ENCODE measurements around the gene GALK1.
A peak's percentile ranks its signal among the peaks of the same experiment; 100 is the strongest.
"Not testable (repeated sequence)": the region's sequence is repeated elsewhere in the genome, so short reads cannot be mapped to it uniquely, and the experiment has no call there.

GALK1 gene

GRCh38 chr17:75778861-75779249, 13.9 kb upstream of the GALK1 start:
- peak overlapping the region; percentile 68 for H3K4me3 ChIP-seq (ENCODE audit: control insufficient read depth, low read depth, low read length)
- DNase-seq (ENCODE audit: low read depth): no peak
- TF ChIP-seq CTCF (IDR thresholded peaks at IDR 0.05; ENCODE audit: control insufficient read depth, insufficient read depth, low read depth, low read length, missing control alignments): peak; percentile 55

GRCh38 chr17:75778066-75778860, 13.3 kb upstream of the GALK1 start:
- DNase-seq (ENCODE audit: low read depth): not testable (repeated sequence)

GRCh38 chr17:75777296-75777922, 12.4 kb upstream of the GALK1 start:
- peak overlapping the region; percentile 68 for H3K4me3 ChIP-seq (ENCODE audit: control insufficient read depth, low read depth, low read length)
- DNase-seq (ENCODE audit: low read depth): no peak
- no peak for TF ChIP-seq CTCF (IDR thresholded peaks at IDR 0.05; ENCODE audit: control insufficient read depth, insufficient read depth, low read depth, low read length, missing control alignments)

More at GRCh38 chr17:75778066-75778860, 13.3 kb upstream of the GALK1 start:
- H3K4me3 ChIP-seq (ENCODE audit: control insufficient read depth, low read depth, low read length): peak overlapping the region; percentile 68

GRCh38 chr17:75776386-75777295, 11.6 kb upstream of the GALK1 start:
- no peak for DNase-seq (ENCODE audit: low read depth)

GRCh38 chr17:75774991-75775668, 10.1 kb upstream of the GALK1 start:
- TF ChIP-seq CTCF (IDR thresholded peaks at IDR 0.05; ENCODE audit: control insufficient read depth, insufficient read depth, low read depth, low read length, missing control alignments): no peak
- no peak for DNase-seq (ENCODE audit: low read depth)

More at GRCh38 chr17:75776386-75777295, 11.6 kb upstream of the GALK1 start:
- TF ChIP-seq CTCF (IDR thresholded peaks at IDR 0.05; ENCODE audit: control insufficient read depth, insufficient read depth, low read depth, low read length, missing control alignments): no peak
- no peak overlapping the region for H3K4me3 ChIP-seq (ENCODE audit: control insufficient read depth, low read depth, low read length)

GRCh38 chr17:75774471-75774990, 9.5 kb upstream of the GALK1 start:
- DNase-seq (ENCODE audit: low read depth): no peak
- H3K4me3 ChIP-seq (ENCODE audit: control insufficient read depth, low read depth, low read length): no peak overlapping the region
- TF ChIP-seq CTCF (IDR thresholded peaks at IDR 0.05; ENCODE audit: control insufficient read depth, insufficient read depth, low read depth, low read length, missing control alignments): no peak

More at GRCh38 chr17:75774991-75775668, 10.1 kb upstream of the GALK1 start:
- no peak overlapping the region for H3K4me3 ChIP-seq (ENCODE audit: control insufficient read depth, low read depth, low read length)
